H9 (cell line): ENCODE results near the gene TRABD2B. TPM values are rescaled to one million over a fixed set of nuclear protein-coding genes. Genes with fewer than 3 reads are reported as not detected.

Experiments
- DNase-seq: peaks from one replicate; pipeline ENCODE4 v3.0.0-alpha.2; 2017
- H2AFZ ChIP-seq: one replicate; pipeline ENCODE4 v1.6.1; 2013; ENCODE audit warnings: mild to moderate bottlenecking, low read length, control low read depth, moderate library complexity
- H2AK5ac ChIP-seq: 2 replicates; pipeline ENCODE4 v1.6.1; 2013; ENCODE audit warnings: low read length, control low read depth, mixed read lengths; ENCODE audit not compliant: insufficient read length
- H2BK120ac ChIP-seq: one replicate; pipeline ENCODE4 v1.6.1; 2013; ENCODE audit warnings: low read depth, mild to moderate bottlenecking, low read length, control low read depth, inconsistent platforms; ENCODE audit not compliant: poor library complexity, severe bottlenecking
- H2BK12ac ChIP-seq: 2 replicates; pipeline ENCODE4 v1.6.1; 2013; ENCODE audit warnings: low read length, control low read depth, mixed read lengths, low read depth; ENCODE audit not compliant: insufficient read length
- H2BK15ac ChIP-seq: 2 replicates; pipeline ENCODE4 v1.6.1; 2013; ENCODE audit warnings: low read depth, low read length, control low read depth
- H2BK20ac ChIP-seq: one replicate; pipeline ENCODE4 v1.6.1; 2013; ENCODE audit warnings: low read depth, mild to moderate bottlenecking, low read length, control low read depth, inconsistent platforms; ENCODE audit not compliant: poor library complexity, severe bottlenecking
- H2BK5ac ChIP-seq: 2 replicates; pipeline ENCODE4 v1.6.1; 2013; ENCODE audit warnings: low read length, control low read depth, mixed read lengths; ENCODE audit not compliant: insufficient read length
- H3K14ac ChIP-seq: 2 replicates; pipeline ENCODE4 v1.6.1; 2013; ENCODE audit warnings: low read length, control low read depth; ENCODE audit not compliant: insufficient read depth
- H3K18ac ChIP-seq: 2 replicates; pipeline ENCODE4 v1.6.1; 2013; ENCODE audit warnings: low read depth, mild to moderate bottlenecking, mixed read lengths, low read length, control low read depth; ENCODE audit not compliant: insufficient read length
- H3K23ac ChIP-seq: 2 replicates; pipeline ENCODE4 v1.6.1; 2013; ENCODE audit warnings: low read length, control low read depth, mixed read lengths, low read depth; ENCODE audit not compliant: insufficient read length
- H3K23me2 ChIP-seq: 2 replicates; pipeline ENCODE4 v1.6.1; 2013; ENCODE audit warnings: low read depth, mild to moderate bottlenecking, mixed read lengths, low read length, control low read depth; ENCODE audit not compliant: insufficient read length, poor library complexity, severe bottlenecking
- H3K27ac ChIP-seq: 2 replicates; pipeline ENCODE4 v1.5.1; 2013; ENCODE audit warnings: low read length, control low read depth, mixed read lengths, low read depth; ENCODE audit not compliant: insufficient read length
- H3K27me3 ChIP-seq: 2 replicates; pipeline ENCODE4 v1.6.1; 2013; ENCODE audit warnings: low read length, control low read depth, inconsistent platforms; ENCODE audit not compliant: insufficient read depth
- H3K4ac ChIP-seq: 2 replicates; pipeline ENCODE4 v1.6.1; 2013; ENCODE audit warnings: low read depth, mild to moderate bottlenecking, control low read depth, inconsistent platforms, low read length, moderate library complexity
- H3K4me1 ChIP-seq: 2 replicates; pipeline ENCODE4 v1.6.1; 2013; ENCODE audit warnings: low read length, control low read depth, inconsistent platforms; ENCODE audit not compliant: insufficient read depth
- H3K4me2 ChIP-seq: 2 replicates; pipeline ENCODE4 v1.6.1; 2013; ENCODE audit warnings: low read length, control low read depth, mixed read lengths; ENCODE audit not compliant: insufficient read length, insufficient read depth
- H3K56ac ChIP-seq: 2 replicates; pipeline ENCODE4 v1.6.1; 2013; ENCODE audit warnings: low read depth, mild to moderate bottlenecking, mixed read lengths, low read length, control low read depth; ENCODE audit not compliant: insufficient read length
- H3K79me1 ChIP-seq: 2 replicates; pipeline ENCODE4 v1.6.1; 2013; ENCODE audit warnings: low read depth, mild to moderate bottlenecking, moderate library complexity, low read length, control low read depth, inconsistent platforms; ENCODE audit not compliant: insufficient read depth, poor library complexity, severe bottlenecking
- H3K79me2 ChIP-seq: 2 replicates; pipeline ENCODE4 v1.6.1; 2013; ENCODE audit warnings: low read length, control low read depth, inconsistent platforms; ENCODE audit not compliant: insufficient read depth
- H3K9ac ChIP-seq: 2 replicates; pipeline ENCODE4 v1.6.1; 2013; ENCODE audit warnings: low read length, control low read depth, mixed read lengths; ENCODE audit not compliant: insufficient read length; ENCODE audit errors: extremely low read depth
- H3K9me3 ChIP-seq: one replicate; pipeline ENCODE4 v1.6.1; 2013; ENCODE audit warnings: low read depth, low read length, inconsistent platforms; ENCODE audit not compliant: control insufficient read depth
- H3T11ph ChIP-seq: one replicate; pipeline ENCODE4 v1.6.1; 2013; ENCODE audit warnings: mild to moderate bottlenecking, low read length, control low read depth, inconsistent platforms
- H4K20me1 ChIP-seq: one replicate; pipeline ENCODE4 v1.6.1; 2013; ENCODE audit not compliant: control insufficient read depth, insufficient read length, insufficient read depth
- H4K5ac ChIP-seq: 2 replicates; pipeline ENCODE4 v1.6.1; 2013; ENCODE audit warnings: low read depth, mild to moderate bottlenecking, mixed read lengths, low read length, control low read depth; ENCODE audit not compliant: insufficient read length
- H4K8ac ChIP-seq: replicated peaks from 2 replicates; pipeline ENCODE4 v1.6.1; 2013; ENCODE audit warnings: low read length, control low read depth, mixed read lengths, low read depth; ENCODE audit not compliant: insufficient read length
- H4K91ac ChIP-seq: 2 replicates; pipeline ENCODE4 v1.6.1; 2013; ENCODE audit warnings: low read depth, mild to moderate bottlenecking, moderate library complexity, mixed read lengths, low read length, control low read depth; ENCODE audit not compliant: insufficient read length
- H3K27ac Mint-ChIP-seq, 3 experiments: 2 replicates in 2 of 3; 3 replicates in 1 of 3; pipeline ENCODE4 v1.8.0; 2020 to 2021; ENCODE audit warnings: mixed read lengths in 3 of 3, mild to moderate bottlenecking in 1 of 3, moderate library complexity in 1 of 3
- H3K27me3 Mint-ChIP-seq: 2 replicates; pipeline ENCODE4 v1.8.0; 2021; ENCODE audit warnings: low read depth, mild to moderate bottlenecking, moderate library complexity, mixed read lengths
- H3K36me3 Mint-ChIP-seq, 3 experiments: 2 replicates in 2 of 3; 3 replicates in 1 of 3; pipeline ENCODE4 v1.8.0; 2020 to 2021; ENCODE audit warnings: low read depth in 3 of 3, mixed read lengths in 3 of 3; ENCODE audit not compliant: insufficient read depth in 1 of 3
- H3K4me1 Mint-ChIP-seq, 2 experiments: 2 replicates each; pipeline ENCODE4 v1.8.0; 2020; ENCODE audit warnings: mixed read lengths in 2 of 2
- H3K4me3 Mint-ChIP-seq, 2 experiments: 2 replicates in 1 of 2; 3 replicates in 1 of 2; pipeline ENCODE4 v1.8.0; 2020 to 2021; ENCODE audit warnings: mild to moderate bottlenecking in 2 of 2, mixed read lengths in 2 of 2, moderate library complexity in 1 of 2
- H3K9me3 Mint-ChIP-seq, 2 experiments: 2 replicates in 1 of 2; 3 replicates in 1 of 2; pipeline ENCODE4 v1.8.0; 2020; ENCODE audit warnings: mild to moderate bottlenecking in 2 of 2, mixed read lengths in 2 of 2, moderate library complexity in 1 of 2
- CTCF ChIP-seq: fragments of 200-600 bp; sonication (generic); conservative IDR thresholded peaks from 3 replicates; pipeline ENCODE4 v1.8.0; 2021; ENCODE audit warnings: antibody characterized with exemption, mild to moderate bottlenecking
- WGBS: extraction: QIAGEN DNeasy Blood & Tissue Kit; methylation state at CpG from one replicate; pipeline ENCODE4 v1.1.7; 2013; ENCODE audit warnings: missing lambda C conversion rate, low lambda C conversion rate, mixed read lengths; ENCODE audit not compliant: insufficient read length; ENCODE audit errors: extremely low coverage; 5-methylcytosine and 5-hydroxymethylcytosine counted together
- total RNA-seq: library from RNA; stranded (reverse); gene quantifications from 2 replicates; pipeline ENCODE4 v1.2.1, GENCODE V29; 2021

Gene TRABD2B
- total RNA-seq, 1 experiment from 2014 or later, result 2.3 TPM

GRCh38 chr1:47964636-47965035 is 32.5 kb downstream of the TRABD2B start:
- Mint-ChIP-seq H3K27me3 (peaks cover 6% of the 10 kb centered on the region), H3K4me1 (peaks cover 18% of the 10 kb centered on the region in 2 experiments), H3K9me3 (peaks cover 7 to 10% of the 10 kb centered on the region in 2 experiments; a peak in 4 of 5 replicates), H3K4me3 (no peak overlapping the region), H3K27ac (peak overlapping the region in 1 of 3 experiments; percentile 80; a peak in 1 of 7 replicates), H3K36me3 (no peaks in the 10 kb centered on the region; a peak in 1 of 7 replicates)
- no peak for DNase-seq
- no peak overlapping the region for H4K5ac ChIP-seq
- H4K91ac ChIP-seq, result no peak overlapping the region
- no peaks in the 10 kb centered on the region for H3K79me1 ChIP-seq
- H4K8ac ChIP-seq, result no peak overlapping the region
- H3K27me3 ChIP-seq, result no peaks in the 10 kb centered on the region
- H3K9me3 ChIP-seq, result no peaks in the 10 kb centered on the region
- no peak overlapping the region for H2BK120ac ChIP-seq
- H3K9ac ChIP-seq, result no peak overlapping the region
- no peak overlapping the region for H3K27ac ChIP-seq
- H2AK5ac ChIP-seq, result no peak overlapping the region
- H2AFZ ChIP-seq, result no peak overlapping the region
- no peaks in the 10 kb centered on the region for H4K20me1 ChIP-seq
- H2BK20ac ChIP-seq, result no peak overlapping the region
- no peak overlapping the region for H2BK12ac ChIP-seq
- no peaks in the 10 kb centered on the region for H3K79me2 ChIP-seq
- no CpG with 5 or more reads among the region's 5 CpGs for WGBS
- H3K4ac ChIP-seq, result no peak overlapping the region
- no peak overlapping the region for H3T11ph ChIP-seq
- H3K23ac ChIP-seq, result no peak overlapping the region
- no peak for TF ChIP-seq CTCF
- no peaks in the 10 kb centered on the region for H3K4me1 ChIP-seq
- H3K56ac ChIP-seq, result no peak overlapping the region
- H3K18ac ChIP-seq, result no peak overlapping the region
- H2BK15ac ChIP-seq, result no peak overlapping the region
- H3K4me2 ChIP-seq, result no peak overlapping the region
- H3K14ac ChIP-seq, result no peak overlapping the region
- no peaks in the 10 kb centered on the region for H3K23me2 ChIP-seq
- no peak overlapping the region for H2BK5ac ChIP-seq
